Gastrocnemius medialis (tissue), 4 donors: ENCODE measurements around the gene TIPRL.

Experiments
- POLR2A ChIP-seq, 2 donors: fragments of 450-650 bp; IDR thresholded peaks; one replicate each; pipeline ENCODE4 v1.6.1; 2017; ENCODE audit warnings: antibody characterized with exemption in 2 of 2, mild to moderate bottlenecking in 2 of 2, moderate library complexity in 2 of 2
- TF ChIP-seq, protein P1 (sequence below), 5 experiments: fragments of 450-650 bp in 3 of 5; fragments of 200-600 bp in 2 of 5; sonication (generic) in 2 of 5; IDR thresholded peaks in 4 of 5; conservative IDR thresholded peaks in 1 of 5; 1 replicate in 4 of 5; 2 replicates in 1 of 5; pipeline ENCODE4 v1.5.1; 2016 to 2019; ENCODE audit warnings: antibody characterized with exemption in 5 of 5, mild to moderate bottlenecking in 3 of 5, moderate library complexity in 3 of 5

DNA sequence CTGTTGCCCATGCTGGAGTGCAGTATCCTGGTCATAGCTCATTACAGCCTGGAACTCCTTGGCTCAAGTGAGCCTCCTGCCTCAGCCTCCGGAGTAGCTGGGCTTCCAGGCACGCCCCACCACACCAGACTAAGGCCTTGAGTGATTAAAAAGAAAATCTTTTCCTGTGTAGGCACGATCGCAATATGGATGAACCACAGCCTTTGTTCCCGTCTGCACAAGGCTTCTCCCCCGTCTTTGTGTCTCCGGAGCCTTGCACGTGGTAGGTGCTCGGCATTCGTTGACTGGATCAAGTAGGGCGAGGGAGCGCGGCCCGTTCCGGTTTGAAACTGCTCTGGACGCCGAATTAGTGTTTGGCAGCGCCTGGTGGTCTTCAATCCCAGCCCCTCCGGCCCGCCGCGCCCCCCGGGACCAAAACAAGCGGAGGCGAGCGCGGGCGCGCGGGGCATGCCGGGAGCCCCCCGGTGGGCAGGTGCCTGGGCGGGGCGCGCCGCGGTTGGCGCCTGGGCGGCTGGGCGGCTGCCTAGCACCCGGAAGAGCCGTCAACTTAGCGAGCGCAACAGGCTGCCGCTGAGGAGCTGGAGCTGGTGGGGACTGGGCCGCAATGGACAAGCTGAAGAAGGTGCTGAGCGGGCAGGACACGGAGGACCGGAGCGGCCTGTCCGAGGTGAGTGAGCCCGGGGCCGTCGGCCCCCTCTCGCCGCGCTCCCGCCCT, 46.9 kb downstream of the TIPRL start, which contains the start of gene SFT2D2:
- peak; percentile 43 to 55 for TF ChIP-seq POLR2A (IDR thresholded peaks at IDR 0.05)
- TF ChIP-seq, protein P1, sequence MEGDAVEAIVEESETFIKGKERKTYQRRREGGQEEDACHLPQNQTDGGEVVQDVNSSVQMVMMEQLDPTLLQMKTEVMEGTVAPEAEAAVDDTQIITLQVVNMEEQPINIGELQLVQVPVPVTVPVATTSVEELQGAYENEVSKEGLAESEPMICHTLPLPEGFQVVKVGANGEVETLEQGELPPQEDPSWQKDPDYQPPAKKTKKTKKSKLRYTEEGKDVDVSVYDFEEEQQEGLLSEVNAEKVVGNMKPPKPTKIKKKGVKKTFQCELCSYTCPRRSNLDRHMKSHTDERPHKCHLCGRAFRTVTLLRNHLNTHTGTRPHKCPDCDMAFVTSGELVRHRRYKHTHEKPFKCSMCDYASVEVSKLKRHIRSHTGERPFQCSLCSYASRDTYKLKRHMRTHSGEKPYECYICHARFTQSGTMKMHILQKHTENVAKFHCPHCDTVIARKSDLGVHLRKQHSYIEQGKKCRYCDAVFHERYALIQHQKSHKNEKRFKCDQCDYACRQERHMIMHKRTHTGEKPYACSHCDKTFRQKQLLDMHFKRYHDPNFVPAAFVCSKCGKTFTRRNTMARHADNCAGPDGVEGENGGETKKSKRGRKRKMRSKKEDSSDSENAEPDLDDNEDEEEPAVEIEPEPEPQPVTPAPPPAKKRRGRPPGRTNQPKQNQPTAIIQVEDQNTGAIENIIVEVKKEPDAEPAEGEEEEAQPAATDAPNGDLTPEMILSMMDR (IDR thresholded peaks at IDR 0.05 in 4 of 5, conservative IDR thresholded peaks at IDR 0.05 in 1 of 5), result no peak
